ENCODE results near the gene TMPRSS4.

Gene TMPRSS4

GRCh38 chr11:118108513-118108912 lies 31.6 kb downstream of the TMPRSS4 start:
- Histone ChIP-seq H3K27ac (ENCODE audit: low read length) (no peak overlapping the region), H3K9ac (ENCODE audit: low read length) (no peak overlapping the region), H3K9me3 (replicated peaks; ENCODE audit: insufficient read depth, low read length) (no peaks in the 10 kb centered on the region), H4K20me1 (ENCODE audit: insufficient read depth, low read length) (no peaks in the 10 kb centered on the region), H2AFZ (ENCODE audit: low read length) (no peak overlapping the region), H3K9me2 (replicated peaks; ENCODE audit: insufficient read depth, low read length) (no peaks in the 10 kb centered on the region), H3K4me2 (ENCODE audit: low read depth, low read length) (no peak overlapping the region), H3K79me2 (ENCODE audit: low read length) (no peaks in the 10 kb centered on the region), H3K36me3 (replicated peaks; ENCODE audit: insufficient read depth, low read length) (no peaks in the 10 kb centered on the region), H3K4me3 (ENCODE audit: low read length) (no peak overlapping the region), H3F3A (ENCODE audit: insufficient read depth, low read length) (no peaks in the 10 kb centered on the region), H3K27me3 (replicated peaks; ENCODE audit: insufficient read depth, low read length) (no peaks in the 10 kb centered on the region; the same call in 1 of the 2 replicates), H3K4me1 (ENCODE audit: low read length) (no peaks in the 10 kb centered on the region)
- TF ChIP-seq CTCF (IDR thresholded peaks at IDR 0.05; ENCODE audit: low read length) (no peak), EZH2 (optimal IDR thresholded peaks at IDR 0.05; ENCODE audit: low read depth, low read length) (no peak), EZH2phosphoT487 (IDR thresholded peaks at IDR 0.05; ENCODE audit: low read length) (no peak)
- no peak for DNase-seq

DNA sequence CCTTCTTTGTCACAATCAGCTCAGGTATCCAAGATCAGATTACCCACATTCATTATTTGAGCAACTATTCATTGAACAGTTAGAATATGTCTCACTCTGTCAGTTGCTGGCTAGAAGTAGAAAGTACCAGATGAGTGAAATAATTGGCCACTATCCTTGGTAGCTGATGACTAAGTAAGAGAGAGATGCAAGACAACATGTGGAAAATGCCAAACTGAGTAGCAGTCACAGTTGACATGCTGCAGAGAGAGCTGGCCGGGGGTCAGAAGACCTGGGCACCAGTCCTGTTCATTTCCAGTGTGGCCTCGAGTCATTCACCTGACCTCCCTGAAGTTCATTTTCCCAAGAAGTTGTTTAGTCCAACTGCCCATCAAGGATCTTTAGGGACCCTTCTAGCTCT lies 32.4 kb downstream of the TMPRSS4 start:
- H3K9me3 ChIP-seq (replicated peaks; ENCODE audit: insufficient read depth, low read length), result no peaks in the 10 kb centered on the region
- no peak overlapping the region for H2AFZ ChIP-seq (ENCODE audit: low read length)
- H3K9ac ChIP-seq (ENCODE audit: low read length), result no peak overlapping the region
- H3K36me3 ChIP-seq (replicated peaks; ENCODE audit: insufficient read depth, low read length), result no peaks in the 10 kb centered on the region
- DNase-seq, result no peak
- no peak overlapping the region for H3K27ac ChIP-seq (ENCODE audit: low read length)
- no peaks in the 10 kb centered on the region for H3K79me2 ChIP-seq (ENCODE audit: low read length)
- no peaks in the 10 kb centered on the region for H4K20me1 ChIP-seq (ENCODE audit: insufficient read depth, low read length)
- no peaks in the 10 kb centered on the region for H3K9me2 ChIP-seq (replicated peaks; ENCODE audit: insufficient read depth, low read length)
- no peaks in the 10 kb centered on the region; the same call in 1 of the 2 replicates for H3K27me3 ChIP-seq (replicated peaks; ENCODE audit: insufficient read depth, low read length)
- H3K4me2 ChIP-seq (ENCODE audit: low read depth, low read length), result no peak overlapping the region
- H3F3A ChIP-seq (ENCODE audit: insufficient read depth, low read length), result no peaks in the 10 kb centered on the region
- no peak for TF ChIP-seq EZH2 (optimal IDR thresholded peaks at IDR 0.05; ENCODE audit: low read depth, low read length)
- no peak for TF ChIP-seq EZH2phosphoT487 (IDR thresholded peaks at IDR 0.05; ENCODE audit: low read length)
- no peak for TF ChIP-seq CTCF (IDR thresholded peaks at IDR 0.05; ENCODE audit: low read length)
- no peaks in the 10 kb centered on the region for H3K4me1 ChIP-seq (ENCODE audit: low read length)
- no peak overlapping the region for H3K4me3 ChIP-seq (ENCODE audit: low read length)

DNA sequence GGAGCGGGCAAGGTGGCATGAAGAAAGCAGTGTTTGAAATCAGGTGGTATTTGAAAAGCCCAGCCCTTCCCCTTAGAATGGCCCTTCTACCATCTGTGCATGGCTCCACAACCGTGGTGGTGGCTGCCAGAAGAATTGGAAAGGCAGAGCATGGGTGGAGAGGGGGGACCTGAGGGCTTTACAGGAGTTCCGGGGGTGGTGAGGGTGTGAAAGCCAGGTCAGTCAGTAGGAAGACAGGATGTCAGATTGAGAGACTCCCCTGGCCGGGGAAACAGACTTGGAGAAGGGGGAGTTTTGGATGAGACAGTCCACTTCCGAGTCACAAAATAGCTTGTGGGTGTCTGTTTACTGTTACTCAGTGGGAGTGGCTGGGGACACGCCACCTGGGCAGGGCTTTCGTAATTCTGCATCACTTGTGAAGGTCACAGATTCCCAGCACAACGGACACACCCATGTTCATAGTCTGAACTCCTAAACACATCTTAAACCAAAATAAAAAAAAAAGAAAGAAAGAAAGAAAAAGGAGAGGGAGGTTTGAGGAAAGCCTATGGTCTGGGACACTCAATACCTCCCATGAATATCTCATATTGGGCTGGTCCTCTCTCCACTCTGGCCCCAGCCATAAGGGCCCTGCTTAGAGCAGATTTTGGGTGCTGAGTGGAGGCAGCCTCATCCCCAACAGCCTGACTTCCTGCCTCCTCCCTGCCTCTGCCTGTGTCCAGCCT lies 34.3 kb downstream of the TMPRSS4 start:
- H3K9me3 ChIP-seq (replicated peaks; ENCODE audit: insufficient read depth, low read length), result no peaks in the 10 kb centered on the region
- H3K79me2 ChIP-seq (ENCODE audit: low read length), result no peaks in the 10 kb centered on the region
- H3K4me2 ChIP-seq (ENCODE audit: low read depth, low read length), result no peak overlapping the region
- H3K4me3 ChIP-seq (ENCODE audit: low read length), result no peak overlapping the region
- no peak for TF ChIP-seq EZH2 (optimal IDR thresholded peaks at IDR 0.05; ENCODE audit: low read depth, low read length)
- TF ChIP-seq EZH2phosphoT487 (IDR thresholded peaks at IDR 0.05; ENCODE audit: low read length), result no peak
- no peak for TF ChIP-seq CTCF (IDR thresholded peaks at IDR 0.05; ENCODE audit: low read length)
- no peak overlapping the region for H3K9ac ChIP-seq (ENCODE audit: low read length)
- H4K20me1 ChIP-seq (ENCODE audit: insufficient read depth, low read length), result no peaks in the 10 kb centered on the region
- no peaks in the 10 kb centered on the region for H3K36me3 ChIP-seq (replicated peaks; ENCODE audit: insufficient read depth, low read length)
- H3K9me2 ChIP-seq (replicated peaks; ENCODE audit: insufficient read depth, low read length), result no peaks in the 10 kb centered on the region
- H3F3A ChIP-seq (ENCODE audit: insufficient read depth, low read length), result no peaks in the 10 kb centered on the region
- H3K27ac ChIP-seq (ENCODE audit: low read length), result no peak overlapping the region
- H2AFZ ChIP-seq (ENCODE audit: low read length), result no peak overlapping the region
- DNase-seq, result no peak
- H3K27me3 ChIP-seq (replicated peaks; ENCODE audit: insufficient read depth, low read length), result no peaks in the 10 kb centered on the region; the same call in 1 of the 2 replicates
- no peaks in the 10 kb centered on the region for H3K4me1 ChIP-seq (ENCODE audit: low read length)
